WTC11 (cell line): ENCODE results near the gene COL25A1.

ENCODE experiments used
- ESRRA ChIP-seq: sonication (generic); formaldehyde crosslinking; IDR thresholded peaks from 2 replicates; pipeline ENCODE4 v1.8.1; 2022; ENCODE audit warnings: mild to moderate bottlenecking, missing genetic modification reagents, borderline replicate concordance
- TF ChIP-seq, protein P1 (sequence below): sonication (generic); formaldehyde crosslinking; IDR thresholded peaks from 2 replicates; pipeline ENCODE4 v1.8.0; 2022; ENCODE audit warnings: mild to moderate bottlenecking, missing genetic modification reagents
- TF ChIP-seq, protein P2 (sequence below): sonication (generic); formaldehyde crosslinking; IDR thresholded peaks from 2 replicates; pipeline ENCODE4 v1.8.1; 2023; ENCODE audit warnings: mild to moderate bottlenecking, missing genetic modification reagents, borderline replicate concordance
- TF ChIP-seq, protein P3 (sequence below): fragments of 200-600 bp; IDR thresholded peaks from 2 replicates; pipeline ENCODE4 v1.8.0; 2022; ENCODE audit warnings: antibody characterized with exemption
- TF ChIP-seq, protein P4 (sequence below): fragments of 250-450 bp; sonication (Bioruptor Pico); IDR thresholded peaks from 2 replicates; pipeline ENCODE4 v1.9.0; 2021; ENCODE audit warnings: moderate library complexity, mild to moderate bottlenecking, inconsistent platforms, borderline replicate concordance
- TF ChIP-seq, protein P5 (sequence below): sonication (generic); formaldehyde crosslinking; IDR thresholded peaks from 2 replicates; pipeline ENCODE4 v1.8.0; 2022; ENCODE audit warnings: mild to moderate bottlenecking, missing genetic modification reagents
- TF ChIP-seq, protein P6 (sequence below): sonication (generic); formaldehyde crosslinking; IDR thresholded peaks from 2 replicates; pipeline ENCODE4 v1.8.0; 2022; ENCODE audit warnings: mild to moderate bottlenecking, missing genetic modification reagents
- TF ChIP-seq, protein P7 (sequence below): sonication (generic); formaldehyde crosslinking; IDR thresholded peaks from 2 replicates; pipeline ENCODE4 v1.8.1; 2022; ENCODE audit warnings: mild to moderate bottlenecking, missing genetic modification reagents, moderate library complexity, borderline replicate concordance
- TF ChIP-seq, protein P8 (sequence below): sonication (generic); formaldehyde crosslinking; conservative IDR thresholded peaks from 2 replicates; pipeline ENCODE4 v1.8.1; 2023; ENCODE audit warnings: mild to moderate bottlenecking, low read depth, missing genetic modification reagents, moderate library complexity
- TF ChIP-seq, protein P9 (sequence below): sonication (generic); formaldehyde crosslinking; conservative IDR thresholded peaks from 2 replicates; pipeline ENCODE4 v1.8.1; 2022; ENCODE audit warnings: mild to moderate bottlenecking, missing genetic modification reagents

DNA sequence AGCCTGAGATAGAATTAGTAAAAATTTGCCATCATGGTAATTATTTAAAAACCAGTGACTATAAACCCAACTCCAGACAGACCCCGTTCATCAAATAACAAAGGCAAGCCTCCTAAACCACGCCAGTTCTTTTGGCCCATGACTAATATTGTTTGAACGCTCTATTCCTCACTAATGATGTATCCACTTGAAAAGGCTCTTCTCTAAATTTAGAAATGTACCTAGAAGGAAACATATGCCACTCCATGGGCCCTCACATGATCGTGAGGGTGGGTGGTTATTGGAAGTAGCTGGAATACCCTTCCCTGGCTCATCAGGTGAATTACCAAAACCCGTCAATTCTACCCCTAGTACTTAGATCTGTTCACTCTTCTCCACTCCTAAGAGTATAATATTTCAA lies 249.2 kb downstream of the COL25A1 start:
- TF ChIP-seq, protein P1, sequence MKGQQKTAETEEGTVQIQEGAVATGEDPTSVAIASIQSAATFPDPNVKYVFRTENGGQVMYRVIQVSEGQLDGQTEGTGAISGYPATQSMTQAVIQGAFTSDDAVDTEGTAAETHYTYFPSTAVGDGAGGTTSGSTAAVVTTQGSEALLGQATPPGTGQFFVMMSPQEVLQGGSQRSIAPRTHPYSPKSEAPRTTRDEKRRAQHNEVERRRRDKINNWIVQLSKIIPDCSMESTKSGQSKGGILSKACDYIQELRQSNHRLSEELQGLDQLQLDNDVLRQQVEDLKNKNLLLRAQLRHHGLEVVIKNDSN (CRISPR knock-in tag): no peak
- TF ChIP-seq, protein P2, sequence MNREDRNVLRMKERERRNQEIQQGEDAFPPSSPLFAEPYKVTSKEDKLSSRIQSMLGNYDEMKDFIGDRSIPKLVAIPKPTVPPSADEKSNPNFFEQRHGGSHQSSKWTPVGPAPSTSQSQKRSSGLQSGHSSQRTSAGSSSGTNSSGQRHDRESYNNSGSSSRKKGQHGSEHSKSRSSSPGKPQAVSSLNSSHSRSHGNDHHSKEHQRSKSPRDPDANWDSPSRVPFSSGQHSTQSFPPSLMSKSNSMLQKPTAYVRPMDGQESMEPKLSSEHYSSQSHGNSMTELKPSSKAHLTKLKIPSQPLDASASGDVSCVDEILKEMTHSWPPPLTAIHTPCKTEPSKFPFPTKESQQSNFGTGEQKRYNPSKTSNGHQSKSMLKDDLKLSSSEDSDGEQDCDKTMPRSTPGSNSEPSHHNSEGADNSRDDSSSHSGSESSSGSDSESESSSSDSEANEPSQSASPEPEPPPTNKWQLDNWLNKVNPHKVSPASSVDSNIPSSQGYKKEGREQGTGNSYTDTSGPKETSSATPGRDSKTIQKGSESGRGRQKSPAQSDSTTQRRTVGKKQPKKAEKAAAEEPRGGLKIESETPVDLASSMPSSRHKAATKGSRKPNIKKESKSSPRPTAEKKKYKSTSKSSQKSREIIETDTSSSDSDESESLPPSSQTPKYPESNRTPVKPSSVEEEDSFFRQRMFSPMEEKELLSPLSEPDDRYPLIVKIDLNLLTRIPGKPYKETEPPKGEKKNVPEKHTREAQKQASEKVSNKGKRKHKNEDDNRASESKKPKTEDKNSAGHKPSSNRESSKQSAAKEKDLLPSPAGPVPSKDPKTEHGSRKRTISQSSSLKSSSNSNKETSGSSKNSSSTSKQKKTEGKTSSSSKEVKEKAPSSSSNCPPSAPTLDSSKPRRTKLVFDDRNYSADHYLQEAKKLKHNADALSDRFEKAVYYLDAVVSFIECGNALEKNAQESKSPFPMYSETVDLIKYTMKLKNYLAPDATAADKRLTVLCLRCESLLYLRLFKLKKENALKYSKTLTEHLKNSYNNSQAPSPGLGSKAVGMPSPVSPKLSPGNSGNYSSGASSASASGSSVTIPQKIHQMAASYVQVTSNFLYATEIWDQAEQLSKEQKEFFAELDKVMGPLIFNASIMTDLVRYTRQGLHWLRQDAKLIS (CRISPR knock-in tag): no peak
- TF ChIP-seq, protein P3, sequence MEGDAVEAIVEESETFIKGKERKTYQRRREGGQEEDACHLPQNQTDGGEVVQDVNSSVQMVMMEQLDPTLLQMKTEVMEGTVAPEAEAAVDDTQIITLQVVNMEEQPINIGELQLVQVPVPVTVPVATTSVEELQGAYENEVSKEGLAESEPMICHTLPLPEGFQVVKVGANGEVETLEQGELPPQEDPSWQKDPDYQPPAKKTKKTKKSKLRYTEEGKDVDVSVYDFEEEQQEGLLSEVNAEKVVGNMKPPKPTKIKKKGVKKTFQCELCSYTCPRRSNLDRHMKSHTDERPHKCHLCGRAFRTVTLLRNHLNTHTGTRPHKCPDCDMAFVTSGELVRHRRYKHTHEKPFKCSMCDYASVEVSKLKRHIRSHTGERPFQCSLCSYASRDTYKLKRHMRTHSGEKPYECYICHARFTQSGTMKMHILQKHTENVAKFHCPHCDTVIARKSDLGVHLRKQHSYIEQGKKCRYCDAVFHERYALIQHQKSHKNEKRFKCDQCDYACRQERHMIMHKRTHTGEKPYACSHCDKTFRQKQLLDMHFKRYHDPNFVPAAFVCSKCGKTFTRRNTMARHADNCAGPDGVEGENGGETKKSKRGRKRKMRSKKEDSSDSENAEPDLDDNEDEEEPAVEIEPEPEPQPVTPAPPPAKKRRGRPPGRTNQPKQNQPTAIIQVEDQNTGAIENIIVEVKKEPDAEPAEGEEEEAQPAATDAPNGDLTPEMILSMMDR: no peak
- TF ChIP-seq, protein P4, sequence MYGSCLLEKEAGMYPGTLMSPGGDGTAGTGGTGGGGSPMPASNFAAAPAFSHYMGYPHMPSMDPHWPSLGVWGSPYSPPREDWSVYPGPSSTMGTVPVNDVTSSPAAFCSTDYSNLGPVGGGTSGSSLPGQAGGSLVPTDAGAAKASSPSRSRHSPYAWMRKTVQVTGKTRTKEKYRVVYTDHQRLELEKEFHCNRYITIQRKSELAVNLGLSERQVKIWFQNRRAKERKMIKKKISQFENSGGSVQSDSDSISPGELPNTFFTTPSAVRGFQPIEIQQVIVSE (CRISPR knock-in tag): no peak
- TF ChIP-seq, protein P5, sequence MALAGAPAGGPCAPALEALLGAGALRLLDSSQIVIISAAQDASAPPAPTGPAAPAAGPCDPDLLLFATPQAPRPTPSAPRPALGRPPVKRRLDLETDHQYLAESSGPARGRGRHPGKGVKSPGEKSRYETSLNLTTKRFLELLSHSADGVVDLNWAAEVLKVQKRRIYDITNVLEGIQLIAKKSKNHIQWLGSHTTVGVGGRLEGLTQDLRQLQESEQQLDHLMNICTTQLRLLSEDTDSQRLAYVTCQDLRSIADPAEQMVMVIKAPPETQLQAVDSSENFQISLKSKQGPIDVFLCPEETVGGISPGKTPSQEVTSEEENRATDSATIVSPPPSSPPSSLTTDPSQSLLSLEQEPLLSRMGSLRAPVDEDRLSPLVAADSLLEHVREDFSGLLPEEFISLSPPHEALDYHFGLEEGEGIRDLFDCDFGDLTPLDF (CRISPR knock-in tag): no peak
- TF ChIP-seq, protein P6, sequence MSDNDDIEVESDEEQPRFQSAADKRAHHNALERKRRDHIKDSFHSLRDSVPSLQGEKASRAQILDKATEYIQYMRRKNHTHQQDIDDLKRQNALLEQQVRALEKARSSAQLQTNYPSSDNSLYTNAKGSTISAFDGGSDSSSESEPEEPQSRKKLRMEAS (CRISPR knock-in tag): no peak
- no peak for TF ChIP-seq ESRRA (CRISPR knock-in tag)
- TF ChIP-seq, protein P7, sequence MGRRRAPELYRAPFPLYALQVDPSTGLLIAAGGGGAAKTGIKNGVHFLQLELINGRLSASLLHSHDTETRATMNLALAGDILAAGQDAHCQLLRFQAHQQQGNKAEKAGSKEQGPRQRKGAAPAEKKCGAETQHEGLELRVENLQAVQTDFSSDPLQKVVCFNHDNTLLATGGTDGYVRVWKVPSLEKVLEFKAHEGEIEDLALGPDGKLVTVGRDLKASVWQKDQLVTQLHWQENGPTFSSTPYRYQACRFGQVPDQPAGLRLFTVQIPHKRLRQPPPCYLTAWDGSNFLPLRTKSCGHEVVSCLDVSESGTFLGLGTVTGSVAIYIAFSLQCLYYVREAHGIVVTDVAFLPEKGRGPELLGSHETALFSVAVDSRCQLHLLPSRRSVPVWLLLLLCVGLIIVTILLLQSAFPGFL (CRISPR knock-in tag): no peak
- TF ChIP-seq, protein P8, sequence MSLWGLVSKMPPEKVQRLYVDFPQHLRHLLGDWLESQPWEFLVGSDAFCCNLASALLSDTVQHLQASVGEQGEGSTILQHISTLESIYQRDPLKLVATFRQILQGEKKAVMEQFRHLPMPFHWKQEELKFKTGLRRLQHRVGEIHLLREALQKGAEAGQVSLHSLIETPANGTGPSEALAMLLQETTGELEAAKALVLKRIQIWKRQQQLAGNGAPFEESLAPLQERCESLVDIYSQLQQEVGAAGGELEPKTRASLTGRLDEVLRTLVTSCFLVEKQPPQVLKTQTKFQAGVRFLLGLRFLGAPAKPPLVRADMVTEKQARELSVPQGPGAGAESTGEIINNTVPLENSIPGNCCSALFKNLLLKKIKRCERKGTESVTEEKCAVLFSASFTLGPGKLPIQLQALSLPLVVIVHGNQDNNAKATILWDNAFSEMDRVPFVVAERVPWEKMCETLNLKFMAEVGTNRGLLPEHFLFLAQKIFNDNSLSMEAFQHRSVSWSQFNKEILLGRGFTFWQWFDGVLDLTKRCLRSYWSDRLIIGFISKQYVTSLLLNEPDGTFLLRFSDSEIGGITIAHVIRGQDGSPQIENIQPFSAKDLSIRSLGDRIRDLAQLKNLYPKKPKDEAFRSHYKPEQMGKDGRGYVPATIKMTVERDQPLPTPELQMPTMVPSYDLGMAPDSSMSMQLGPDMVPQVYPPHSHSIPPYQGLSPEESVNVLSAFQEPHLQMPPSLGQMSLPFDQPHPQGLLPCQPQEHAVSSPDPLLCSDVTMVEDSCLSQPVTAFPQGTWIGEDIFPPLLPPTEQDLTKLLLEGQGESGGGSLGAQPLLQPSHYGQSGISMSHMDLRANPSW (CRISPR knock-in tag): no peak
- TF ChIP-seq, protein P9, sequence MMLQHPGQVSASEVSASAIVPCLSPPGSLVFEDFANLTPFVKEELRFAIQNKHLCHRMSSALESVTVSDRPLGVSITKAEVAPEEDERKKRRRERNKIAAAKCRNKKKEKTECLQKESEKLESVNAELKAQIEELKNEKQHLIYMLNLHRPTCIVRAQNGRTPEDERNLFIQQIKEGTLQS: no peak
